NCI-H2227 treated with DMSO at 0.1 percent for 48 hours (cell line): ENCODE results near the gene ADAMTS8.

Experiments
- DNase-seq: peaks from one replicate; lab custom pipeline; 2025; lab: John Stamatoyannopoulos, UW

Gene ADAMTS8

GRCh38 chr11:130462101-130462885, 33.9 kb upstream of the ADAMTS8 start:
- no peak for DNase-seq

- no peak for DNase-seq
Measured at GRCh38 chr11:130459521-130459920, 31.1 kb upstream of the ADAMTS8 start.

GRCh38 chr11:130458410-130458729, 30.0 kb upstream of the ADAMTS8 start:
- DNase-seq = no peak

GRCh38 chr11:130457623-130458409, 29.4 kb upstream of the ADAMTS8 start:
- DNase-seq = no peak

GRCh38 chr11:130456286-130456685, 27.9 kb upstream of the ADAMTS8 start:
- no peak for DNase-seq

GRCh38 chr11:130455483-130456127, 27.2 kb upstream of the ADAMTS8 start:
- no peak for DNase-seq

GRCh38 chr11:130454491-130455252, 26.3 kb upstream of the ADAMTS8 start:
- DNase-seq = no peak

- no peak for DNase-seq
Measured at GRCh38 chr11:130452940-130453339, 24.5 kb upstream of the ADAMTS8 start.

- DNase-seq = no peak
Measured at GRCh38 chr11:130452176-130452575, 23.8 kb upstream of the ADAMTS8 start.

GRCh38 chr11:130451231-130452019, 23.0 kb upstream of the ADAMTS8 start:
- no peak for DNase-seq

GRCh38 chr11:130449996-130450769, 21.8 kb upstream of the ADAMTS8 start:
- DNase-seq = peak; percentile 29

- peak; percentile 20 for DNase-seq
Measured at GRCh38 chr11:130449310-130449990, 21.0 kb upstream of the ADAMTS8 start.

GRCh38 chr11:130448416-130449309, 20.3 kb upstream of the ADAMTS8 start, which contains the start of gene ADAMTS15:
Gene ADAMTS15, plus strand, starts transcription at chr11:130448645. Its CDS starts 329 bp downstream, at chr11:130448974.
- peak; percentile 81 for DNase-seq

GRCh38 chr11:130448039-130448415, 19.6 kb upstream of the ADAMTS8 start:
- no peak for DNase-seq

GRCh38 chr11:130445788-130446187, 17.4 kb upstream of the ADAMTS8 start:
- DNase-seq = no peak

- DNase-seq = no peak
Measured at GRCh38 chr11:130442737-130443136, 14.3 kb upstream of the ADAMTS8 start.

GRCh38 chr11:130441719-130442118, 13.3 kb upstream of the ADAMTS8 start:
- DNase-seq = no peak

GRCh38 chr11:130439876-130440275, 11.5 kb upstream of the ADAMTS8 start:
- no peak for DNase-seq

GRCh38 chr11:130439160-130439519, 10.7 kb upstream of the ADAMTS8 start:
- DNase-seq = no peak
